Neural progenitor cell (in vitro differentiated cells): ENCODE measurements around the gene IFT25. TPM values are rescaled to one million over a fixed set of nuclear protein-coding genes. Genes with fewer than 3 reads are reported as not detected.

ENCODE experiments used
- DNase-seq: peaks from one replicate; pipeline ENCODE4 v3.0.0-alpha.2; 2016; ENCODE audit warnings: low spot score
- H2AFZ ChIP-seq: fragments of 200-600 bp; sonication (generic); replicated peaks from 2 replicates; pipeline ENCODE4 v1.6.1; 2016; ENCODE audit warnings: antibody characterized with exemption
- H3F3A ChIP-seq: fragments of 200-600 bp; sonication (generic); 2 replicates; pipeline ENCODE4 v1.6.1; 2016; ENCODE audit warnings: antibody characterized with exemption, low read depth
- H3K27ac ChIP-seq: fragments of 200-600 bp; sonication (generic); 2 replicates; pipeline ENCODE4 v1.5.1; 2016; ENCODE audit warnings: mild to moderate bottlenecking
- H3K27me3 ChIP-seq: fragments of 200-600 bp; sonication (generic); 2 replicates; pipeline ENCODE4 v1.6.1; 2016; ENCODE audit warnings: mild to moderate bottlenecking, moderate library complexity
- H3K36me3 ChIP-seq: fragments of 200-600 bp; sonication (generic); 2 replicates; pipeline ENCODE4 v1.5.1; 2016
- H3K4me1 ChIP-seq: fragments of 200-600 bp; sonication (generic); 2 replicates; pipeline ENCODE4 v1.6.1; 2016; ENCODE audit warnings: mixed run types
- H3K4me2 ChIP-seq: fragments of 200-600 bp; sonication (generic); 2 replicates; pipeline ENCODE4 v1.6.1; 2016
- H3K4me3 ChIP-seq: fragments of 200-600 bp; sonication (generic); 2 replicates; pipeline ENCODE4 v1.5.1; 2016
- H3K79me2 ChIP-seq: fragments of 200-600 bp; sonication (generic); 2 replicates; pipeline ENCODE4 v1.6.1; 2016; ENCODE audit warnings: low read depth
- H3K9ac ChIP-seq: fragments of 200-600 bp; sonication (generic); 2 replicates; pipeline ENCODE4 v1.6.1; 2016
- H3K9me3 ChIP-seq: fragments of 200-600 bp; sonication (generic); 2 replicates; pipeline ENCODE4 v1.5.1; 2016; ENCODE audit warnings: low read depth
- H4K20me1 ChIP-seq: fragments of 200-600 bp; sonication (generic); 2 replicates; pipeline ENCODE4 v1.6.1; 2016; ENCODE audit warnings: low read depth
- H3K27ac Mint-ChIP-seq: 3 replicates; pipeline ENCODE4 v1.8.0; 2021; ENCODE audit warnings: mixed read lengths
- H3K27me3 Mint-ChIP-seq: 2 replicates; pipeline ENCODE4 v1.8.0; 2022; ENCODE audit warnings: low read depth, mild to moderate bottlenecking, inconsistent platforms, moderate library complexity, mixed read lengths; ENCODE audit not compliant: insufficient read depth
- H3K36me3 Mint-ChIP-seq: 3 replicates; pipeline ENCODE4 v1.8.0; 2021; ENCODE audit warnings: mixed read lengths
- H3K4me1 Mint-ChIP-seq: 3 replicates; pipeline ENCODE4 v1.8.0; 2021; ENCODE audit warnings: mixed read lengths
- H3K4me3 Mint-ChIP-seq: 3 replicates; pipeline ENCODE4 v1.8.0; 2021; ENCODE audit warnings: mild to moderate bottlenecking, moderate library complexity, mixed read lengths
- H3K9me3 Mint-ChIP-seq: 3 replicates; pipeline ENCODE4 v1.8.0; 2020; ENCODE audit warnings: mixed read lengths
- EZH2 ChIP-seq: fragments of 200-600 bp; sonication (generic); IDR thresholded peaks from 2 replicates; pipeline ENCODE4 v1.6.1; 2017; ENCODE audit warnings: antibody characterized with exemption, mild to moderate bottlenecking, moderate library complexity
- EZH2phosphoT487 ChIP-seq: fragments of 200-600 bp; sonication (generic); IDR thresholded peaks from 2 replicates; pipeline ENCODE4 v1.6.1; 2017; ENCODE audit warnings: antibody characterized with exemption
- total RNA-seq: library from RNA; depleted of rRNA; stranded (reverse); fragments of >200 nt; gene quantifications from 2 replicates; pipeline ENCODE4 v1.2.3, GENCODE V29; 2015; ENCODE audit warnings: low replicate concordance
- TF ChIP-seq, protein P1 (sequence below): fragments of 200-600 bp; sonication (generic); IDR thresholded peaks from 2 replicates; pipeline ENCODE4 v1.5.1; 2017; ENCODE audit warnings: antibody characterized with exemption, mild to moderate bottlenecking

The IFT25 gene
- total RNA-seq, 1 donor from 2014 or later = 54.0 TPM

GRCh38 chr1:53896635-53897229 lies 48.8 kb downstream of the IFT25 start:
- Histone ChIP-seq H3K79me2 (no peaks in the 10 kb centered on the region), H2AFZ (no peak overlapping the region), H3K4me1 (no peaks in the 10 kb centered on the region), H3K9ac (no peak overlapping the region), H3K27ac (no peak overlapping the region), H3K4me2 (no peak overlapping the region), H3K4me3 (no peak overlapping the region), H3F3A (no peaks in the 10 kb centered on the region), H3K27me3 (no peaks in the 10 kb centered on the region), H4K20me1 (no peaks in the 10 kb centered on the region), H3K9me3 (no peaks in the 10 kb centered on the region), H3K36me3 (no peaks in the 10 kb centered on the region)
- no peaks in the 10 kb centered on the region for H3K9me3 Mint-ChIP-seq
- no peak overlapping the region for H3K27ac Mint-ChIP-seq
- peaks cover 10% of the 10 kb centered on the region for H3K4me1 Mint-ChIP-seq
- no peak for DNase-seq
- peaks cover 3% of the 10 kb centered on the region for H3K27me3 Mint-ChIP-seq
- TF ChIP-seq EZH2 (no peak), EZH2phosphoT487 (no peak)
- TF ChIP-seq, protein P1, sequence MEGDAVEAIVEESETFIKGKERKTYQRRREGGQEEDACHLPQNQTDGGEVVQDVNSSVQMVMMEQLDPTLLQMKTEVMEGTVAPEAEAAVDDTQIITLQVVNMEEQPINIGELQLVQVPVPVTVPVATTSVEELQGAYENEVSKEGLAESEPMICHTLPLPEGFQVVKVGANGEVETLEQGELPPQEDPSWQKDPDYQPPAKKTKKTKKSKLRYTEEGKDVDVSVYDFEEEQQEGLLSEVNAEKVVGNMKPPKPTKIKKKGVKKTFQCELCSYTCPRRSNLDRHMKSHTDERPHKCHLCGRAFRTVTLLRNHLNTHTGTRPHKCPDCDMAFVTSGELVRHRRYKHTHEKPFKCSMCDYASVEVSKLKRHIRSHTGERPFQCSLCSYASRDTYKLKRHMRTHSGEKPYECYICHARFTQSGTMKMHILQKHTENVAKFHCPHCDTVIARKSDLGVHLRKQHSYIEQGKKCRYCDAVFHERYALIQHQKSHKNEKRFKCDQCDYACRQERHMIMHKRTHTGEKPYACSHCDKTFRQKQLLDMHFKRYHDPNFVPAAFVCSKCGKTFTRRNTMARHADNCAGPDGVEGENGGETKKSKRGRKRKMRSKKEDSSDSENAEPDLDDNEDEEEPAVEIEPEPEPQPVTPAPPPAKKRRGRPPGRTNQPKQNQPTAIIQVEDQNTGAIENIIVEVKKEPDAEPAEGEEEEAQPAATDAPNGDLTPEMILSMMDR = no peak
- no peaks in the 10 kb centered on the region for H3K36me3 Mint-ChIP-seq
- no peak overlapping the region for H3K4me3 Mint-ChIP-seq

DNA sequence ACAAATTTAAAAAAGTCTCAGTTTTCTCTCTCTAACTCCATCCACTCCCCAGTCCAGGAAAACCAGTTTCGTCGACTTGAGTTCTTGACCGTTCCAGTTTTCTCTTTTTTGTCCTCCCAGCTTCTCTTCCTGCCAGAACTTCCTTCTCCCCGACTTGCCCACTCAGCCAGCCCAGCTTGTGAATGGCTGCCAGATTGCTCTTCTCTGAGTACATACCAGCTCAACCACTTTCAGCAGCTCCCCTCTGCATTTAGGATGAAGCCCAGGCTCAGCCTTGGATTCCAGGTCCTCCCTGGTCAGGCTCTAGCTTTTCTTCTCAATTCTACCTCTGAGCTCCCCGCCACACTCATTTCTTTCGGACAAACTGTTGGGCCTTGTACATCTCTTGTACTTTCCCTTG lies 50.1 kb downstream of the IFT25 start:
- Histone ChIP-seq H4K20me1 (no peaks in the 10 kb centered on the region), H3K9me3 (no peaks in the 10 kb centered on the region), H3K4me3 (no peak overlapping the region), H3K4me1 (no peaks in the 10 kb centered on the region), H3K79me2 (no peaks in the 10 kb centered on the region), H3K27ac (no peak overlapping the region), H3F3A (no peaks in the 10 kb centered on the region), H2AFZ (no peak overlapping the region), H3K9ac (no peak overlapping the region), H3K27me3 (no peaks in the 10 kb centered on the region), H3K4me2 (no peak overlapping the region), H3K36me3 (no peaks in the 10 kb centered on the region)
- H3K36me3 Mint-ChIP-seq = no peaks in the 10 kb centered on the region
- TF ChIP-seq, protein P1 = no peak
- TF ChIP-seq EZH2 = no peak
- TF ChIP-seq EZH2phosphoT487 = no peak
- H3K9me3 Mint-ChIP-seq = no peaks in the 10 kb centered on the region
- peaks cover 3% of the 10 kb centered on the region for H3K27me3 Mint-ChIP-seq
- peaks cover 6% of the 10 kb centered on the region for H3K4me1 Mint-ChIP-seq
- H3K27ac Mint-ChIP-seq = no peak overlapping the region
- DNase-seq = no peak
- no peak overlapping the region for H3K4me3 Mint-ChIP-seq

DNA sequence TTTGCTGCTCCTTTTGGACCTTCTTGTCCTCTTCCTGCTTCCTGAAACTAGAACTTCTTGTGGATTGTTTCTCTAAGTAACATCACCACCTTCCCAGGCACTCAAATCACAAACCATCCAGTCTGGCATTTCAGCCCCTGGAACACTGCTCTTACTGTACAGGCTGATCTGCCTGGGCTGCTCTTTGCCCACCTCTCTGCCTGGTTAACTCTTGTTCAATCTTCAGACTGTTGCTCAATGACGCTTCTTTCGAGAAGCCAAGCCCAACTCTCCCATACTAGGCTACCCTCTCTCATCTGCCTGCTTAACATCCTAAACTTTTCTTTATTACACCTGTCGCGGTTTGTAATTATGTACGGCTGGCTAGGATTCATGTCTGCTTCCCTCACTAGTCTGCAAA lies 50.9 kb downstream of the IFT25 start:
- no peak overlapping the region for H3K27ac ChIP-seq
- no peaks in the 10 kb centered on the region for H3K27me3 ChIP-seq
- no peaks in the 10 kb centered on the region for H3K36me3 ChIP-seq
- H3K4me1 Mint-ChIP-seq = peaks cover 13% of the 10 kb centered on the region
- H3K79me2 ChIP-seq = no peaks in the 10 kb centered on the region
- no peaks in the 10 kb centered on the region for H3K9me3 Mint-ChIP-seq
- no peak overlapping the region for H3K4me3 Mint-ChIP-seq
- no peak overlapping the region for H3K9ac ChIP-seq
- H3F3A ChIP-seq = no peaks in the 10 kb centered on the region
- H3K4me2 ChIP-seq = no peak overlapping the region
- H2AFZ ChIP-seq = no peak overlapping the region
- no peaks in the 10 kb centered on the region for H4K20me1 ChIP-seq
- H3K27ac Mint-ChIP-seq = no peak overlapping the region
- no peaks in the 10 kb centered on the region for H3K36me3 Mint-ChIP-seq
- H3K4me1 ChIP-seq = peaks cover 4% of the 10 kb centered on the region
- peaks cover 3% of the 10 kb centered on the region for H3K27me3 Mint-ChIP-seq
- no peak for TF ChIP-seq EZH2phosphoT487
- TF ChIP-seq, protein P1 = no peak
- no peak for TF ChIP-seq EZH2
- H3K9me3 ChIP-seq = no peaks in the 10 kb centered on the region
- DNase-seq = no peak
- no peak overlapping the region for H3K4me3 ChIP-seq
